Activated CD4-positive, alpha-beta T cell treated with anti-CD3 and anti-CD28 coated beads, Interleukin-2, amount 50 U/mL, for 1 hour (primary cell): ENCODE results near the gene EFEMP1.
"Not testable (repeated sequence)": the region's sequence is repeated elsewhere in the genome, so short reads cannot be mapped to it uniquely, and the experiment has no call there.

Experiments
- DNase-seq: peaks from one replicate; pipeline ENCODE4 v3.0.0-alpha.2; 2020

EFEMP1 gene

DNA sequence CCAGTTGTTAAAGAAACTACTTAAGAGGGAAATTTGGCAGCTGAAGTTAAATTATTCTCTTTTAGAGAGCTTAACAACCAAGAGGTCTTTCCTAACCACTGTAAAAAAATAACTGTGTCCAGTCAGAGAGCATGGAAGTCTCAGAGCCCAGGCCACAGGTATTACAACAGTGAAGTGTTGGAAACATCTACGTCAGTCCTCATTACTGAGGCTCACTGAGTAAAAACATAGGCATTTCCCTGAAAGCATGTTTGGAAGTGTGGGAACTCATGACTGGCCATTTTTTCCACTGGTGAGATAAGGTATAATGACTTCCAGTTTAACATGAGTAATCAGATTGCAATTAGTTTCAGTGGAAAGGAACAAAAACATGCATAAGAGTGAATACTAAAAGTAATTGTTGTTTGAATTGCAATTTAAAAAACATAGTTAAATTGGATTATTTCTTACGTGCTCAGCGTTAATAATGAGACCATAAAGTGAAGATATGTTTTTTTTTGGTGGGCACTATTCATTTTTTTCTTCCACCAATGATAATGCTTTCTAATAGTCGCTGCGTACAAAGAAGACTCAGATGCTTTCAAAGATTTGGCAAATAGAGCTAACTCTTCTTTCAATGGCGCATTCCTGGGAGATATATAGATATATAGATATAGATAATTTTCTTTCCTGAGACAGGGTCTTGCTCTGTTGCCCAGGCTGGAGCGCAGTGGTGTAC, 60.8 kb downstream of the EFEMP1 start:
- DNase-seq = no peak

DNA sequence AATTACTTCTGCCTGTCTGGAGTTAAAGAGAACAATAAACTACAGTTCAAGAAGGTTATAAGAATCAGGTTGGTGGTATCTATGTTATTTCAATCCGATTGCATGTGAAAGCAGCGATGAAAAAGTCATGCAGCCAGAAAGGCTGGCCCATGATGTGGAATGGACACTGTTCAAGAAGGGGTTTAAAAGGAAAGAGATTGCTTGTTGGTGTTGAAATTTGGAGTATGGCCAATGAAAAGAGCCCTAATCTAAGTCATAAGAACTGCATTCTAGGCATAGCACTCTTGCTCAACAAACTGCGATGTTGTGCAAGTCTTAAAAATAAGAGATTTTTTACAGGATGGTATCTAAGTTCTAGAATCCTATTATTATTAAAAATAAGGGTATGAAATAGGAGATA, 61.3 kb downstream of the EFEMP1 start:
- DNase-seq = no peak

DNA sequence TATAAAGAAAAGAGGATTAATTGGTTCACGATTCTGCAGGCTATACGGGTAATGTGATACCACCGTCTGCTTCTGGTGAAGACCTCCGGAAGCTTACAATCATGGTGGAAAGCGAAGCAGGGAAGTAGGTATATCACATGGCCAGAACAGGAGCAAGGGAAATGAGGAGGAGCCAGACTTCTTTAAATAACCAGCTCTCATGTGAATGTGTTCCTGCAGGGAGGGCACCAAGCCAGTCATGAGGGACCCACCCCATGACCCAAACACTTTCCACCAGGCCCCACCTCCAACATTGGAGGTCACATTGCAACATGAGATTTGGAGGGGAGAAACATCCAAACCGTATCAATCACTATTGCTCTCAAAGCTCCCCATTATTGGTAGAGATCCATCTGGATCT, 61.8 kb downstream of the EFEMP1 start:
- no peak for DNase-seq

DNA sequence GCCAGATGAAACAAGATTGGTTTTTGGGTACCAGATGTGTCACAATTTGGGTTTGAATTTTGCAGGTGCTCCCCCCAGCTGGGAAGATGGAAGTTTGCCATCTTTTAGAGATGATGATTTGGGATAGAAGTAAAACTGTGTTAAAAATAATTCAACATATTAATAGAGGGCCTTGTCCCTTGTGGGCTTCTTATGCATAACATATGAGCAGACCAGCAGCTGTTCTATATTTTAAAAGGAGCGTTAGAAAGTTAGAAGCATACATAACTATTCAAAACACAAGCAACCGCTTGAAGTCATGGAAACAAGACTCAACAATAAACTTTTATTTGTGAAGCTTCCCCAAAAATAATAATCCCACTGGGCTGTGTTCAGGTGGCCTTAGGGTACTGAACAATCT, 62.8 kb downstream of the EFEMP1 start:
- DNase-seq = no peak

DNA sequence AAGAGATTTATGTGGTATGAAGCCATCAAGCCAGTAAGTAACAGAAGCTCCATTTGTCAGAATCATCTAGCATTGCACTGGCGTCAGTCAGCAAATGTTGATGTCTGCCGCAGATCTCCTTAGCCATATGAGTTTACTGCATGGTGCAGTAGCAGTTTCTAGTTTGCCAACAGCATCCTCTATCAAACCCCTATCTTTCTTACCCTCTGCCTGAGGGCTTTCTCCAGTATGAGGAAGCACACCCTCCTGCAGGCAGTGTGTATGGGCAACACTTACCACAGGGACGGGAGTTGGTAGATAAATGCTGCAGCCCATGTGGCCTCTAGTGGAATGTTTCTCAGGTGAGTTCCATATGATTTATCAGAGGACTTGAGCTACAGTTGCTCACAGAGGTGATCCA, 63.7 kb downstream of the EFEMP1 start:
- DNase-seq = no peak

DNA sequence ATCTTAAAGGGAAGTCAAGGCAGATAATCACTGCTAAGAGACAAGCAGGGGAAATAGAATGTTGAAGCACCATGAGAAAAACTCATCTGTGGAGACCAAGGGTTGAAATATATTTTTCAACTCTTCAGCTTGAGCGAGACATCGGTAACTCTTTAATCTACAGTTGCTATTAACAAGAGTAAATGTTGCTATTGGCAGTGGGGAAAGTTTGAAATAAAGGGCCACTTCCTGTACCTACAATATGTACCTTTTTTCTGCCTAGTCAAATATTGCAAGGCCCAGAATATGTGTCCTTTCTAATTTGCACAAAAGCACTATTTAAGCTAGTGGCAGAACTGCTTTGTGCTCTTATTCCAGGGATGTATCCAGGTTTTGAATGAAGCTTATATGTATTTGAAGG, 65.8 kb downstream of the EFEMP1 start:
- no peak for DNase-seq

DNA sequence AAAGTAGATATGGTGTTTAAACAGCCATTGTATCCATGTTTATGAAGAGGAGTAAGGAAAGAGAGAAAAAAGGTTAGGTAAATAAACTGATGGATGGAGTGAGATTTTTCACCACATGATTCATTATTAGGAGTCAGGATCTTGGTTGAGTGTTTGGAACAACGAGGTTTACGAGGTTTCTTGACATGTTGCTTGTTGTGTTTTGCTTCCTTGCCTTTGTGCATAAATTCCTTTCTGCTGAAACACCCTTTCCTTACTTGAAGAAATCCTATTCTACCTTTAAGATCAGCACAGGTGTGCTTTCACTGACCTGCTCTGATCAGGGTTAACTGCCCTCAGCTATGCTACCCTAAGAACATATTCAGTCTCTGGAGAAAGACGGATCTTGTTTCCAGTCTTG, 66.6 kb downstream of the EFEMP1 start:
- DNase-seq = no peak

DNA sequence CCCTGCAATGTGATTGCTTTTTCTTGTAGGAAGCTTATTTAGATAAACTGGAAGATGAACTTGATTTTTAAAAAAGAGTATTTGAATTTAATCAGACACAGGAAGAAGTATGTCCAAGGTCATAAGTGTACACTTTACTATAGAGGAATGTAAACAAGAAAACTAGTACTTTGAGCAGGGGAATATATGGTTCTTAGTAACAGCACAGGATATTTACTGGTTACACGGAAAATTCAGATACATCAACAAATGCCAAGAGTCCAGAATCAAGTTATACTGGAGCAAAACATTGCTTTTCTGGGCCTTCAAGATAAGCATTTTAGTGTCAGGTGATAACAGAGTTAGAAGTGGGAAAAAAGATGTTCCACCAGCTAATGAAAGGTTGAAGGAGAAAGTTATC, 75.5 kb downstream of the EFEMP1 start:
- no peak for DNase-seq

DNA sequence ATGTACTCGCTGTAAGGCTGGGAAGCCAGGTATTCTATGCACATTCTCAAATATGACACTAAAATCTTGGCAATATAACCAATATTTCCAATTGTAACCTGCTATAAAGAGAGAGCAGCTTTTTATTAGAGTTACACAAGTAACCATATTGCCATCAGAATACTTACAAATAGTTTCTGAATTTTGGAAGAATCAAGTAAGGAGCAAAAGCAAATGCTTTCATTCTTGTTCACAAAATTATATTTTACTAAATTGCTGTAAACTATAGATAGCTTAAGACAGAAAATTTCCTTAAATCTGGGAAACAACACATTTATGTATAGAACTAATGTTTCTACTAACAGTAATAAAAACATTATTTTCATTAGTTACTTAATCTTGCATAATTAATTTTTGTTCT, 77.2 kb downstream of the EFEMP1 start:
- no peak for DNase-seq

DNA sequence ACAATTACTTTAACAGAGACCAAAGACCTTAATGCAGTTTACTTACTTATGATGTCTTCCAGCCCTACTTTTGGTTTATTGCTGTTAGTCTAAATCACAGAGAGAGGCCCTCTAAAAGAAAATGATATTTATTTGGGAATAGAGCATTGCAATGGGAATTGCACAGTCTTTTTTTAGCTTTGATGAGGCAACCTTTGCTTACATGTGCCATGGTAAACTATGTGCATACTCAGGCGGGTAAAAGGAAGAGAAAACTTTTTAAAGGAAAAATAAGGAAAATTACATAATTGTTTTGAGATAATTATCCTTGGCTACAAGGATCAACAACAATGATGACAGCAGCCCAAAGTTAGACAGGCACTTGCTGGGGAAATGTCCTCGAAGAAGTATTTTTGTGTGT, 78.6 kb downstream of the EFEMP1 start:
- DNase-seq = no peak

DNA sequence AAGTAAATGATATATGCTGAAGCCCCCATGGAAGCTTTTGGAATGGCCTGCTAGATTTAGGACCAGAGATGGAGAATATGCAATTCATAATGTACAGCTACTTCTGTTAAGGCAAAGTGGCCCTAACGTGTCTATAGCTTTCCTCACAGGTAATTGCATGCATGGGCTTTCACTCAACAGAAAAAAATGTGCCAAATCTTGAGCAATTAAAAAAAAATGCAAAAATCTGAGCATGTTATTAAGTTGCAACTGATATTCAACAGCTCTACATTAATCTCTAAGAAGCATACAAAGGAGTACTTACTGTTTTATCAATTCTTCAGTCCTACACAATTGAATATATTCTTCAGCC, 79.6 kb downstream of the EFEMP1 start:
- no peak for DNase-seq

DNA sequence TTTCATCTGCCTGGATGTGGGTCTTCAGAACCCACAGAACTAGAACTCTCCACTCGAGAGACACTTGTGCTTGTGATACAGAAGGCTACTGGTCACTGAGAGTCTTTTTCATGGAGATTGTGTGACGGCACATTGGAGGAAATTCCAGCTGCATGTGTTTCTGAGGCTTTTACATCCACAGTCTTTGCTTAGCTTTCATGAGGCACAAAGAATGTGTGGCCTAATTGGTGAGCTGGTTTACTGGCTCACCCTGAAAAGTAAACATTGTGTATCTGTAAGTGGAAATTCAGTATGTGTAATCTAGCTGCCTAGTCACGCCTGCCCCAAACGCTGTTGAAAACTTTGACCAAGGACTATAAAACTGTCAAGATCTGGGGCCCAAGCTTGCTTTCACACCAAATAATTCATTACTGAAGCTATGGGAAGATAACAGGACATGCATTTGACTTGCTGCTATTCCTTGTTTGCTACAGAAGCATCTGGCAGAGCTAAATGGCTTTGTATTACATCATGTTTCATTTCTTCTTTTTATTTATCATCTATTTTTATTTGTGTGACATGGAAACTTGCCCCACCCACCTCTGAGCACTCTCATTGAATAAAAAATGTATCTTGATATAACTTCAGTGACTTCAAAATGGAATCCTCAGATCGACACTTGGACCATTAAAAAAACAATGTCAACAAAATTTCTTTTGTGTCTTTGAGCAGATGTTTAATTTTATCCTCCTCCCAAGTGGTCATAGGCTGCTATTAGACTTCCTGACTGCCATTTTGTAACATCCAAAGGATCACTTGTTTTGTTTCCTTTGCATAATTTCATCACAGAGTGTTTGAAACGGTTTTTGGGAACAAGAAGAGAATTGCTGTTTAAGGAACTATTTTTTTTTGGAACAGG, 80.2 kb downstream of the EFEMP1 start:
- DNase-seq = no peak

DNA sequence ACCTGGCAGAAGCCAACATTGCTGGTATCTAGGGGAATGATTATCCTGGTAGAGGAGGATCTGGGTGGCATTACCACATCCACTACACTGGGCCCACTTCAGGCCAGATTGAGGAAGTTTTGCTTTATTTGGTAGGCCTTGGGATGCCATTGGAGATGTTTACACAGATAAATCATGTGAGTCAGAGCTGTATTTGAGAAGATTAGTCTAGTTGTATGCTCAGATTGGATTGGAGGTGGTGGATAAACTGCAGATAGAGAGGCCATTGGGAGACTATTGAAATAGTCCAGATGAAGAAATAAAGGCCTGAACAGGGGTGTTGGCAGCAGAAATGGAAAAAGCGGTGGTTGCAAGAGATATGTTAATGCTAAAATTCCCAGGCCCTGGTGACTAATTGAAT, 81.5 kb downstream of the EFEMP1 start:
- no peak for DNase-seq

DNA sequence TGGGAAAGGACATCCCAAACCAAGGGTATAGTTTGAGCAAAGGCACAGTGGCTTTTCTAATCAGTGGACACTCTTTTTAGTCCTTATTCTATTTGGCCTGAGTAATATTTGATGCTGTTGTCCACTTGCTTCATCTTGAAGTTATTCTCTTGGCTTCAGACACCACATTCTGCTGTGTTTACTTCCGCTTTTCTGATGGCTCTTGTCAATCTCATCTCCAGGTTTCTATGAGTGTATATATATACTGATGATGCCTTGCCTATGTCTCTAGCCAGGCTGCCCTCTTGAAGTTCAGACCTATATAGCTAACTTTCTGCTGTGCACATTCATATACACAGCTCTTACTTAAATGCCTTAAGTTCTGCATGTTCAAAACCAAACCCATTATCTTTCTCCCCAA, 83.1 kb downstream of the EFEMP1 start:
- no peak for DNase-seq

DNA sequence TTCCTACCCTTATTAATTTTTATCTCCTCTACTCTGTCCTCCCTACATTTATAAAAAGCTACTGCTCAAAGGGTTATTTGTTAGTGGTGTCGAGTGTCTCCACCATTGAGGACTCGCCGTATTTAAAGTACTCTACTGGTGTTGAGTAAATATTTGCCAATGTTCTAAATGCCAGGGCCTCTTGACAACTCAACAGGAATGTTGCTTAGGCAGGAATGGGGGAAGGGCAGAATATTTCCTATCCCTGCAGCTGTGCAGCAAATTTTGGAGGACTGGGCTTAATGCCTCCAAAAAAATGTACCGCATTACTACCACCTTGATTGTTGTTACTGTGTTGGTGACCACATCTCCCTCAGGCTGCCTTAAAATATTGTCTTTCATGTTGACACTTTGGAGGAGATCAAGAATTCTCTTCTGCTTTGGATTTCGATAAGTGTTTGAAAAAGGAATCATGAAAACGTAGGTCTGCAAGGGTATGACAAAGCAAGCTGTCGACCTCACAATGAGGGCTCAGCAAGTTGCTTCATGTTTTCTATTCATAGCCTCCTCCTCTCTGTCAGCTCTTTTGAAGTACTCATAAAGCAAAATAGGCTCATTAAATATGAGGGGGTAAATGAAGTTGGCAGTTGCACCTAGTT, 84.3 kb downstream of the EFEMP1 start:
- DNase-seq = no peak

DNA sequence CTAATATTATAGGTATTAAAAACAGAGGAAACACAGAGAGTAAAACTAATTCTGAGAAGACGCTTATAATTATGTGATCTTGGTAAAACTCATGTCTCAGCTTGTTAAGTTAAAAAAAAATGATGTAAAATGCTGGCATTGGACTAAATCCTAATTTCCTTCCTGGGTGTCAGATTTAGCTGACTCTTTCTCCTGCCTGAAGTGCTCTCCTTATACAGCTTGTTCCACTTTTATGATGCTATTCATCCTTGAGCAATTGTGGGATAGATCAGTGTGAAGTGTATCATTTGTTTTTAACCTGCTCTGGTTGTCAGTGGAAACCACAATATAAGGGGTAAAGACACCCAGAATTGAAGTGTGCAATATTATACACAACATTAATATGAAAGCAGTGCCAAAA, 84.9 kb downstream of the EFEMP1 start:
- no peak for DNase-seq

DNA sequence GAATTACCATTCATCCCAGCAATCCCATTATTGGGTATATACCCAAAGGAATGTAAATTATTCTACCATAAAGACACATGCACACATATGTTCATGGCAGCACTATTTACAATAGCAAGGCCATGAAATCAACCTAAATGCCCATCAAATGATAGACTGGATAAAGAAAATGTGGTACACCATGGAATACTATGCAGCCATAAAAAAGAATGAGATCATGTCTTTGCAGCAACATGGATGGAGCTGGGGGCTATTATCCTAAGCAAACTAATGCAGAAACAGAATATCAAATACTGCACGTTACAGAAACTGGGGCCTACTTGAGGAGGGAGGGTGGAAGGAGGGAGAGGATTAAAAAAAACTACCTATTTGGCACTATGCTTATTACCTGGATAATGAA, 85.5 kb downstream of the EFEMP1 start:
- DNase-seq = not testable (repeated sequence)

DNA sequence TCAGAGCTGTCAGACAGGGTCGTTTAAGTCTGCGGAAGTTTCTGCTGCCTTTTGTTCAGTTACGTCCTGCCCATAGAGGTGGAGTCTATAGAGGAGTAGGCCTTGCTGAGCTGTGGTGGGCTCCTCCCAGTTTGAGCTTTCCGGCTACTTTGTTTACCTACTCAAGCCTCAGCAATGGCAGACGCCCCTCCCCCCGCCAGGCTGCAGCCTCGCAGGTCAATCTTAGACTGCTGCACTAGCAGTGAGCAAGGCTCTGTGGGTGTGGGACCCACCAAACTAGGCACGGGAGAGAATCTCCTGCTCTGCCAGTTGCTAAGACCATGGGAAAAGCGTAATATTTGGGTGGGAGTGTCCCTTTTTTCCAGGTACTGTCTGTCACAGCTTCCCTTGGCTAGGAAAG, 86.5 kb downstream of the EFEMP1 start:
- DNase-seq = no peak

DNA sequence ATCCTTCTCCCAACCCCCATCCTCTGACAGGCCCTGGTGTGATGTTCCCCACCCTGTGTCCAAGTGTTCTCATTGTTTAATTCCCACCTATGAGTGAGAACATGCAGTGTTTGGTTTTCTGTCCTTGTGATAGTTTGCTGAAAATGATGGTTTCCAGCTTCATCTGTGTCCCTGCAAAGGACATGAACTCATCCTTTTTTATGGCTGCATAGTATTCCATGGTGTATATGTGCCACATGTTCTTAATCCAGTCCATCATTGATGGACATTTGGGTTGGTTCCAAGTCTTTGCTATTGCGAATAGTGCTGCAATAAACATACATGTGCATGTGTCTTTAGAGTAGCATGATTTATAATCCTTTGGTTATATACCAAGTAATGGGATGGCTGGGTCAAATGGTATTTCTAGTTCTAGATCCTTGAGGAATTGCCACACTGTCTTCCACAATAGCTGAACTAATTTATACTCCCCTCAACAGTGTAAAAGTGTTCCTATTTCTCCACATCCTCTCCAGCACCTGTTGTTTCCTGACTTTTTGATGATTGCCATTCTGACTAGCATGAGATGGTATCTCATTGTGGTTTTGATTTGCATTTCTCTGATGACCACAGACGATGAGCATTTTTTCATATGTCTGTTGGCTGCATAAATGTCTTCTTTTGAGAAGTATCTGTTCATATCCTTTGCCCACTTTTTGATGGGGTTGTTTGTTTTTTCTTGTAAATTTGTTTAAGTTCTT, 91.7 kb downstream of the EFEMP1 start:
- not testable (repeated sequence) for DNase-seq

DNA sequence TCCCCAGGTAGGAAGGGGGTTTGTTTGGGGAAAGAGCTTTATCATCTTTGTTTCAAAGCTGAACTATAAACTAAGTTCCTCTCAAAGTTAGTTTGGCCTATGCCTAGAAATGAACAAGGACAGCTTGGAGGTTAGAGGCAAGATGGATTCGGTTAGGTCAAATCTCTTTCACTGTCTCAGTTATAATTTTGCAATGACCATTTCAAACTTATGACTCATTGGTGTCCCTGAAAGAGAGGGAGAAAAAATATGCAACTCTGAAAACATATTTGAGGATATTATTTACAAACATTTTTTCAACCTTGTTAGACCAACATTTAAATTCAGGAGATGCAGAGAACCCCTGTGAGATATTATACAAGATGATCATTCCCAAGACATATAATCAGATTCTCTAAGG, 95.7 kb downstream of the EFEMP1 start:
- no peak for DNase-seq

DNA sequence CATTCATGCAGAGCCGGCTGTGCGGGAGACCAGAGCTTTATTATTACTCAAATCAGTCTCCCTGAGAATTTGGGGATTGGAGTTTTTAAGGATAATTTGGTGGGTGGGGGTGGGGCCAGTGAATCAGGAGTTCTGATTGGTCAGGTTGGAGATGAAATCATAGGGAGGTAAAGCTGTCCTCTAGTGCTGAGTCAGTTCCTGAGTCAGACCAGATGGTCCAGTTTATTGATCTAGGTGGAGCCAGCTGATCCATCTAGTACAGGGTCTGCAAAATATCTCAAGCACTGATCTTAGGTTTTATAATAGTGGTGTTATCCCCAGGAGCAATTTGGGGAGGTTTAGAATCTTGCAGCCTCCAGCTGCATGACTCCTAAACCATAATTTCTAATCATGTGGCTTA, 96.2 kb downstream of the EFEMP1 start:
- DNase-seq = not testable (repeated sequence)

DNA sequence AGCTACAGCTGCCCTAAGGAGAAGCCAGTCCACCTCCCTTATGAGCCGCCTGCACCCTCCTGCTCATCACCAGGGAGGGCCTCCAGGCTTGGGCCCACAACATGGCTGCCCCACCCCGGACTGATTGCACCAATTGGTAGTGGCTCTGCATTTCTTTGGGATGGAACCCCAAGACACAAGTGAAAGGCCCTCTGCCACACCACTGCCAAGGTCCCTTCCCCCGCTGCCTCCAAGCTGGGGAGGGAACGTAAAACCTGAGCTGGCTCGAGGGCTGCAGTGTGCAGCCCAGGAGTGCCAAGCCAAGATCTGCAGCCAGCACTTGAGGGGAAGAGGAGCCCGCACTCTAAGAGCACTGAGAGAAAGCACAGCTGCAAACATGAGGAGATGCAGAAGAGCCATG, 97.3 kb downstream of the EFEMP1 start:
- DNase-seq = no peak

DNA sequence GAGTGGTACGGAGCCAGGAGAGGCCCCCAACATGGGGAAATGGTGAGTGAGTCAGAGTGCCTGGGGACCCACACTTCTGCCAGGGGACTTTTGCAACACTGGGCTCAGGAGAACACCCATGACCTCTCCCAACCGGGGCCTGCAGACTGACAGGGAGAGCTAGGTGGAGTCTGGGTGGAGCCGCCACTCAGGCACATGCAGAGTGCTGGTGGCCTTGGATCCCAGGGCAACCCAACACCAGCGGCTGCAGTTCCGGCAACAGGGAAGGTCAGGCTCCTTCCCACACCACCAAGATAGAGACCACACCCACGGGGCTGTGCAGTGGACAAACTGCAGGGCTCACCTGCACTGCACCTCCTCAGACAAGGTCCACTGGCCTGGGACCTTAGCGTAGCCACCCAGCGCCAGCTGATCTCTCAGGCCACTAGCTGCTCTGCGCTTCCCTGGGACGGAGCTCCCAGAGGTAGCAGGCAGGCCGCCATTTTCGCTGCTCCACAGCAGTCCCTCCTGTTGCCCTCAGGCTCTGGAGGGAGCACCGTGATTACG, 99.0 kb downstream of the EFEMP1 start:
- no peak for DNase-seq
